Neural progenitor cell (in vitro differentiated cells): ENCODE results near the gene ARHGAP22.

ENCODE experiments used
- EZH2 ChIP-seq: fragments of 200-600 bp; sonication (generic); IDR thresholded peaks from 2 replicates; pipeline ENCODE4 v1.6.1; 2017; ENCODE audit warnings: antibody characterized with exemption, mild to moderate bottlenecking, moderate library complexity
- TF ChIP-seq, protein P1 (sequence below): fragments of 200-600 bp; sonication (generic); IDR thresholded peaks from 2 replicates; pipeline ENCODE4 v1.5.1; 2017; ENCODE audit warnings: antibody characterized with exemption, mild to moderate bottlenecking

DNA sequence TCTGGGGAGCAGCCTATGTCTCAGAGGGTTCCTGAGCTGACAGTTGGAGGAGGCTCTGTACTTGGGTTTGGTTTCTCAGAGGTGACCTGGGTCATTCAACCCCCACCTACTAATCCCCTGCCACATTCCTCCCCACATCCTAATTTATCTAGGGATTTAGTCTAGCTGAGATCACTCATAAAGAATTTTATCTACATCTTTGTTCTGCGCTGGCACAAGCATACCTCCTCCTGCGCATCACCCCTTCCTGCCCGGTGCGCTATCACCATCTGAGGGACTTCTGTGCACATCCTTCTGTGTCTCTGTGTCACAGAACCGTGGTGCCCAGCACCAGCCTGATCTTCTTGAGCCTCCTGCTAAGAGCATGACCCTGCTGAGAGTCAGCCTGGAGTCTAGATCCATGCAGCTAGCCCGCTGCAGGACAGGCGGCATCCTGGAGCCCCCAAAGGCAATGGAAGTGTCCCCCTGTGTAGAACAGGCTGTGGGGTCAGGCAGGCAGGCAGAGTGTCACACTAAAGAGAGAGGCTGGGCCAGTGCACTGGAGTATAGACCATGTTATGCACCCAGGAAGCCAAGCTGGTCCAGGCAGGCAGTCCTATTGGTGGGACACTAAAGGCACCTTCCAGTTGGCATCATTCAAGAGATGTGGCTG, 63.6 kb downstream of the ARHGAP22 start:
- TF ChIP-seq, protein P1, sequence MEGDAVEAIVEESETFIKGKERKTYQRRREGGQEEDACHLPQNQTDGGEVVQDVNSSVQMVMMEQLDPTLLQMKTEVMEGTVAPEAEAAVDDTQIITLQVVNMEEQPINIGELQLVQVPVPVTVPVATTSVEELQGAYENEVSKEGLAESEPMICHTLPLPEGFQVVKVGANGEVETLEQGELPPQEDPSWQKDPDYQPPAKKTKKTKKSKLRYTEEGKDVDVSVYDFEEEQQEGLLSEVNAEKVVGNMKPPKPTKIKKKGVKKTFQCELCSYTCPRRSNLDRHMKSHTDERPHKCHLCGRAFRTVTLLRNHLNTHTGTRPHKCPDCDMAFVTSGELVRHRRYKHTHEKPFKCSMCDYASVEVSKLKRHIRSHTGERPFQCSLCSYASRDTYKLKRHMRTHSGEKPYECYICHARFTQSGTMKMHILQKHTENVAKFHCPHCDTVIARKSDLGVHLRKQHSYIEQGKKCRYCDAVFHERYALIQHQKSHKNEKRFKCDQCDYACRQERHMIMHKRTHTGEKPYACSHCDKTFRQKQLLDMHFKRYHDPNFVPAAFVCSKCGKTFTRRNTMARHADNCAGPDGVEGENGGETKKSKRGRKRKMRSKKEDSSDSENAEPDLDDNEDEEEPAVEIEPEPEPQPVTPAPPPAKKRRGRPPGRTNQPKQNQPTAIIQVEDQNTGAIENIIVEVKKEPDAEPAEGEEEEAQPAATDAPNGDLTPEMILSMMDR, result no peak
- TF ChIP-seq EZH2, result no peak
